ENCODE results near the gene SLC6A5. TPM values are rescaled to one million over a fixed set of nuclear protein-coding genes. Genes with fewer than 3 reads are reported as not detected.

The SLC6A5 gene
- total and polyA plus RNA-seq, 7 donors: not detected

GRCh38 chr11:20671856-20672546 lies 72.6 kb downstream of the SLC6A5 start:
- DNase-seq: no peak
- no peaks in the 10 kb centered on the region for H3K36me3 ChIP-seq (ENCODE audit: insufficient read depth in 1 of 2, low read depth in 1 of 2)
- TF ChIP-seq CTCF (IDR thresholded peaks at IDR 0.05): no peak
- H3K4me3 ChIP-seq: no peak overlapping the region
- intact Hi-C loops (cut with DNase I): no loop called here
- peaks cover 0 to 59% (median 20%) of the 10 kb centered on the region in 3 donors for H3K27me3 ChIP-seq (ENCODE audit: insufficient read depth in 3 of 3, low read length in 2 of 3)
- no peak for ATAC-seq
- 17 to 20% (median 19%) methylated on average over 6 of the region's 6 CpGs for WGBS, 3 donors
- peaks cover 4% of the 10 kb centered on the region for H3K4me1 ChIP-seq
- H3K27ac ChIP-seq: no peak overlapping the region
- H3K9me3 ChIP-seq: no peaks in the 10 kb centered on the region

- Histone ChIP-seq H3K4me3 (no peak overlapping the region), H3K27me3 (ENCODE audit: insufficient read depth in 3 of 3, low read length in 2 of 3) (peaks cover 0 to 53% (median 19%) of the 10 kb centered on the region in 3 donors), H3K36me3 (ENCODE audit: insufficient read depth in 1 of 2, low read depth in 1 of 2) (no peaks in the 10 kb centered on the region), H3K27ac (no peak overlapping the region), H3K4me1 (peaks cover 4% of the 10 kb centered on the region), H3K9me3 (no peaks in the 10 kb centered on the region)
- 15 to 31% (median 18%) methylated on average over 2 of the region's 2 CpGs for WGBS, 3 donors
- no peak for DNase-seq
- intact Hi-C loops (cut with DNase I): no loop called here
- TF ChIP-seq CTCF (IDR thresholded peaks at IDR 0.05): peak; percentile 21
- no peak for ATAC-seq
Measured at GRCh38 chr11:20672575-20672974, 73.2 kb downstream of the SLC6A5 start.

DNA sequence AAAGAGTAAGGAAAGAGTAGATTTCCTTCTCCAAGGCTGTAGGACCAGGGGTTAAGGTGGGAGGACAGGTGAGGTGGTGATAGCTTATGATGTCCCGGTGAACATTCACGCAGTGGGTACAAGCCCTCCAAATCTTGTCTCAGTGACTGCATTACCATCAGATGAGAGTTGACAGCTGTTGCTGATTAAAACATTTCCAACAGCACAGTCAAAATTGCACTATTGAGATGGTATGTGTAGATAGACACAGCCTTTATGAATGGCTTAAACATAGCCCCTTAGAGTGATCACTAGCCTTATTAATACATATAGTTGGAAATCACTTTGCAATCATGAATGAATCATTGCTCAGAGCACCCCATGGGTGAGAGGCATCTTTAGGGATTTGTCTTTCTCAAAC lies 77.2 kb downstream of the SLC6A5 start:
- no peak overlapping the region for H3K4me3 ChIP-seq
- H3K27ac ChIP-seq: no peak overlapping the region
- intact Hi-C loops (cut with DNase I): no loop called here
- 88 to 100% (median 93%) methylated on average over 2 of the region's 2 CpGs for WGBS, 3 donors
- no peak for TF ChIP-seq CTCF (IDR thresholded peaks at IDR 0.05)
- H3K4me1 ChIP-seq: no peaks in the 10 kb centered on the region
- H3K9me3 ChIP-seq: no peaks in the 10 kb centered on the region
- H3K27me3 ChIP-seq (ENCODE audit: insufficient read depth in 3 of 3, low read length in 2 of 3): peaks cover 0 to 18% (median 0%) of the 10 kb centered on the region in 3 donors
- no peaks in the 10 kb centered on the region for H3K36me3 ChIP-seq (ENCODE audit: insufficient read depth in 1 of 2, low read depth in 1 of 2)
- ATAC-seq: no peak
- DNase-seq: no peak

- no peak overlapping the region for H3K27ac ChIP-seq
- H3K4me1 ChIP-seq: no peaks in the 10 kb centered on the region
- 64 to 74% (median 68%) methylated on average over 3 of the region's 3 CpGs for WGBS, 3 donors
- intact Hi-C loops (cut with DNase I): no loop called here
- DNase-seq: no peak
- no peak for ATAC-seq
- H3K4me3 ChIP-seq: no peak overlapping the region
- H3K9me3 ChIP-seq: no peaks in the 10 kb centered on the region
- H3K36me3 ChIP-seq (ENCODE audit: insufficient read depth in 1 of 2, low read depth in 1 of 2): no peaks in the 10 kb centered on the region
- no peak for TF ChIP-seq CTCF (IDR thresholded peaks at IDR 0.05)
- H3K27me3 ChIP-seq (ENCODE audit: insufficient read depth in 3 of 3, low read length in 2 of 3): no peaks in the 10 kb centered on the region
Measured at GRCh38 chr11:20688761-20689160, 89.4 kb downstream of the SLC6A5 start.

DNA sequence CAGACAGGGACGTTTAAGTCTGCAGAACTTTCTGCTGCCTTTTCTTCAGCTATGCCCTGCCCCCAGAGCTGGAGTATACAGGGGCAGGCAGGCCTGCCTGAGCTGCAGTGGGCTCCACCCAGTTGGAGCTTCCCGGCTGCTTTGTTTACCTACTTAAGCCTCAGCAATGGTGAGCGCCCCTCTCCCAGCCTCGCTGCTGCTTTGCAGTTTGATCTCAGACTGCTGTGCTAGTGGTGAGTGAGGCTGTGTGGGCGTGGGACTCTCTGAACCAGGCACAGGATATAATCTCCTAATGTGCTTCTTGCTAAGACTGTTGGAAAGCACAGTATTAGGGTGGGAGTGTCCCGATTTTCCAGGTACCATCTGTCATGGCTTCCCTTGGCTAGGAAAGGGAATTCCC lies 108.5 kb downstream of the SLC6A5 start:
- no peaks in the 10 kb centered on the region for H3K36me3 ChIP-seq (ENCODE audit: insufficient read depth in 1 of 2, low read depth in 1 of 2)
- no peak for ATAC-seq
- intact Hi-C loops (cut with DNase I): no loop called here
- H3K27me3 ChIP-seq (ENCODE audit: insufficient read depth in 3 of 3, low read length in 2 of 3): no peaks in the 10 kb centered on the region
- no peak for DNase-seq
- TF ChIP-seq CTCF (IDR thresholded peaks at IDR 0.05): no peak
- no peaks in the 10 kb centered on the region for H3K9me3 ChIP-seq
- no peaks in the 10 kb centered on the region for H3K4me1 ChIP-seq
- WGBS, 3 donors: 62 to 75% (median 70%) methylated on average over 6 of the region's 6 CpGs
- H3K4me3 ChIP-seq: no peak overlapping the region
- H3K27ac ChIP-seq: no peak overlapping the region

All from psoas muscle (tissue), 8 donors.